ENCODE measurements around the gene SSH2. TPM values are rescaled to one million over a fixed set of nuclear protein-coding genes. Genes with fewer than 3 reads are reported as not detected.

The SSH2 gene
- total and polyA plus RNA-seq, 2 experiments from 2014 or later, result 32.4 to 43.2 TPM

- Histone ChIP-seq H3K27ac (no peak overlapping the region), H3K27me3 (no peaks in the 10 kb centered on the region), H3K4me3 (no peak overlapping the region), H3K36me3 (no peaks in the 10 kb centered on the region), H3K9me3 (ENCODE audit: low read depth) (no peaks in the 10 kb centered on the region), H3K4me1 (ENCODE audit: low read depth) (peaks cover 22% of the 10 kb centered on the region)
- no peak for DNase-seq (ENCODE audit: low read depth in 1 of 2, low spot score in 1 of 2)
- TF ChIP-seq CTCF (IDR thresholded peaks at IDR 0.05; ENCODE audit: low read depth, low read length), result no peak
These were observed 180.8 kb downstream of the SSH2 start for GRCh38 chr17:29749045-29749825.

GRCh38 chr17:29748400-29748799 lies 181.6 kb downstream of the SSH2 start:
- no peak for TF ChIP-seq CTCF (IDR thresholded peaks at IDR 0.05; ENCODE audit: low read depth, low read length)
- H3K4me1 ChIP-seq (ENCODE audit: low read depth), result peaks cover 31% of the 10 kb centered on the region
- no peaks in the 10 kb centered on the region for H3K9me3 ChIP-seq (ENCODE audit: low read depth)
- peak overlapping the region; percentile 56 for H3K27ac ChIP-seq
- H3K27me3 ChIP-seq, result no peaks in the 10 kb centered on the region
- no peak overlapping the region for H3K4me3 ChIP-seq
- DNase-seq (ENCODE audit: low read depth in 1 of 2, low spot score in 1 of 2), result no peak
- H3K36me3 ChIP-seq, result no peaks in the 10 kb centered on the region

GRCh38 chr17:29747660-29748059 lies 182.4 kb downstream of the SSH2 start:
- no peak for DNase-seq (ENCODE audit: low read depth in 1 of 2, low spot score in 1 of 2)
- peaks cover 32% of the 10 kb centered on the region for H3K4me1 ChIP-seq (ENCODE audit: low read depth)
- no peak overlapping the region for H3K4me3 ChIP-seq
- no peaks in the 10 kb centered on the region for H3K9me3 ChIP-seq (ENCODE audit: low read depth)
- H3K36me3 ChIP-seq, result no peaks in the 10 kb centered on the region
- no peaks in the 10 kb centered on the region for H3K27me3 ChIP-seq
- peak overlapping the region; percentile 56 for H3K27ac ChIP-seq
- TF ChIP-seq CTCF (IDR thresholded peaks at IDR 0.05; ENCODE audit: low read depth, low read length), result no peak

DNA sequence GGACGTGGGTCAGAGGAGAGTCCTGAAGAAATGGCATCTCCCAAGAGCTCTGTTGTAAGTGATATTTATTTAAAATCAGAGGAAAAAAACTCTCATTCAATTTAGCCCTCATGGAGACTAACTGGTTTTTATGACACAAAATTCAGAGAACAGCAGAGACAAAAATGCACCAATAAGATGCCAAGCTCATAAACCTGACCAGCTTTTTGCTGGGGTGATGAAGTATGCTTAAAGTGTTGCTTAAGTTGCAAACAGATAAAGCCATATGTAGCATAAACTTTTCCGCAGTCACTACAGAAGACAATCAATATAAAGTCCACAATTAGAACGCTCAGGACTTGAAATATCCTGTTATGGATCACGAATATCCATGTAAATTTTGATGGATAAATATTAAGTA lies 183.4 kb downstream of the SSH2 start:
- H3K27ac ChIP-seq, result peak overlapping the region; percentile 45
- DNase-seq (ENCODE audit: low read depth in 1 of 2, low spot score in 1 of 2), result no peak
- TF ChIP-seq CTCF (IDR thresholded peaks at IDR 0.05; ENCODE audit: low read depth, low read length), result no peak
- no peak overlapping the region for H3K4me3 ChIP-seq
- H3K9me3 ChIP-seq (ENCODE audit: low read depth), result no peaks in the 10 kb centered on the region
- H3K27me3 ChIP-seq, result no peaks in the 10 kb centered on the region
- no peaks in the 10 kb centered on the region for H3K36me3 ChIP-seq
- peaks cover 30% of the 10 kb centered on the region for H3K4me1 ChIP-seq (ENCODE audit: low read depth)

DNA sequence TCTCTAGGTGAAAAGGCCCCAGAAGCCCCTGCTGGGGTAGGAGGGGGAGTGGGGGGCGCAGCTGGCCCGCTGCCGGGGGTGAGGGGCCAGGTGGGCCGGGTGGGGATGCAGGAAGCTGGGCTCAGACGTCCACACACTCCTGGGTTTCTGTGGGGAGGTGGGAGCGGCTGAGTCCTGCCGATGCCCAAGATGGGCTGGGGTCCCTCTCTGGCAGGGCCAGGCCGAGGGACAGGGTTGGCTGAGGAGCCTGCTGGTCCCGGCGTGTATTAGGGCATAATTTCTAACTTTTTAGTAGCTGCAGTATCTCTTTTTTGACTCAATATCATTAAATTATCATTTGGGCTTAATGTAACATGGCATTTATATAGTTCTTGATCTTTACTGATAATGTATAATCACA lies 185.9 kb downstream of the SSH2 start:
- no peak overlapping the region for H3K4me3 ChIP-seq
- TF ChIP-seq CTCF (IDR thresholded peaks at IDR 0.05; ENCODE audit: low read depth, low read length), result no peak
- peaks cover 46% of the 10 kb centered on the region for H3K4me1 ChIP-seq (ENCODE audit: low read depth)
- no peak for DNase-seq (ENCODE audit: low read depth in 1 of 2, low spot score in 1 of 2)
- peak overlapping the region; percentile 80 for H3K27ac ChIP-seq
- no peaks in the 10 kb centered on the region for H3K27me3 ChIP-seq
- no peaks in the 10 kb centered on the region for H3K9me3 ChIP-seq (ENCODE audit: low read depth)
- no peaks in the 10 kb centered on the region for H3K36me3 ChIP-seq
